ENCODE measurements around the gene ALPK3.

The ALPK3 gene, protein sequence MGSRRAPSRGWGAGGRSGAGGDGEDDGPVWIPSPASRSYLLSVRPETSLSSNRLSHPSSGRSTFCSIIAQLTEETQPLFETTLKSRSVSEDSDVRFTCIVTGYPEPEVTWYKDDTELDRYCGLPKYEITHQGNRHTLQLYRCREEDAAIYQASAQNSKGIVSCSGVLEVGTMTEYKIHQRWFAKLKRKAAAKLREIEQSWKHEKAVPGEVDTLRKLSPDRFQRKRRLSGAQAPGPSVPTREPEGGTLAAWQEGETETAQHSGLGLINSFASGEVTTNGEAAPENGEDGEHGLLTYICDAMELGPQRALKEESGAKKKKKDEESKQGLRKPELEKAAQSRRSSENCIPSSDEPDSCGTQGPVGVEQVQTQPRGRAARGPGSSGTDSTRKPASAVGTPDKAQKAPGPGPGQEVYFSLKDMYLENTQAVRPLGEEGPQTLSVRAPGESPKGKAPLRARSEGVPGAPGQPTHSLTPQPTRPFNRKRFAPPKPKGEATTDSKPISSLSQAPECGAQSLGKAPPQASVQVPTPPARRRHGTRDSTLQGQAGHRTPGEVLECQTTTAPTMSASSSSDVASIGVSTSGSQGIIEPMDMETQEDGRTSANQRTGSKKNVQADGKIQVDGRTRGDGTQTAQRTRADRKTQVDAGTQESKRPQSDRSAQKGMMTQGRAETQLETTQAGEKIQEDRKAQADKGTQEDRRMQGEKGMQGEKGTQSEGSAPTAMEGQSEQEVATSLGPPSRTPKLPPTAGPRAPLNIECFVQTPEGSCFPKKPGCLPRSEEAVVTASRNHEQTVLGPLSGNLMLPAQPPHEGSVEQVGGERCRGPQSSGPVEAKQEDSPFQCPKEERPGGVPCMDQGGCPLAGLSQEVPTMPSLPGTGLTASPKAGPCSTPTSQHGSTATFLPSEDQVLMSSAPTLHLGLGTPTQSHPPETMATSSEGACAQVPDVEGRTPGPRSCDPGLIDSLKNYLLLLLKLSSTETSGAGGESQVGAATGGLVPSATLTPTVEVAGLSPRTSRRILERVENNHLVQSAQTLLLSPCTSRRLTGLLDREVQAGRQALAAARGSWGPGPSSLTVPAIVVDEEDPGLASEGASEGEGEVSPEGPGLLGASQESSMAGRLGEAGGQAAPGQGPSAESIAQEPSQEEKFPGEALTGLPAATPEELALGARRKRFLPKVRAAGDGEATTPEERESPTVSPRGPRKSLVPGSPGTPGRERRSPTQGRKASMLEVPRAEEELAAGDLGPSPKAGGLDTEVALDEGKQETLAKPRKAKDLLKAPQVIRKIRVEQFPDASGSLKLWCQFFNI (N-terminal part only)

GRCh38 chr15:84816694-84817465 is at the start of gene ALPK3:
TSS of gene ALPK3 (plus strand) at chr15:84817356. CDS start at chr15:84817453, 97 bp downstream.
- DNase-seq = no peak

- no peak for DNase-seq
Measured at GRCh38 chr15:84772031-84772430, 45.1 kb upstream of the ALPK3 start.

- no peak for DNase-seq
Measured at GRCh38 chr15:84772467-84772866, 44.7 kb upstream of the ALPK3 start.

GRCh38 chr15:84773716-84774115 is 43.4 kb upstream of the ALPK3 start:
- no peak for DNase-seq

DNA sequence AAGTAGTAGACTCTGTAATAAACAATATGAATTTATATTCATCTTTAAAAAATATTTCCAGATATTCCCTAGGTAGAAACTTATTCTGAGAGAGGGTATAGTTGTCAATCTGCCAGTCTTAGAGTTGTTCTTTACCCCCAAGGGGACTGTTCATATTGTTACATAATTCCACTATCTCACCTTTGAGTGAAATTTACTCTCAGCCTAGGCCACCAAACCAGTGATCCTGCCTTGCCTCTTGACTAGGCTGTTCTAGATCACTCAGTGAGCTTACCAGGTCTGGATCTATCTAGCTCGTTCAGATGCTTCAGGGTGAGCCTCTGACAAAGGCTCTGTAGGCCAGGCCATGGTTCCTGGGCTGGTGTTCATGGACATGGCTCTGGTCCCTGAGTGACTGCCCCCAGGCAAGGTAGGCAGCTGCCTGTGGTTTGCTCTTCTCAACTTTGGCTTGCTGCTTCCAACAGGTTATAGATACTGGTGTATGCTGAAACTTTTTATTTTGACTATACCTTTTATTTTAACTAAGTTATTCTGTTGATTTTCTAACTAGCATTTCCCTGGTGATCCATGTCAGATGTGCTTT is 41.2 kb upstream of the ALPK3 start:
- DNase-seq = no peak

- no peak for DNase-seq
Measured at GRCh38 chr15:84778194-84778593, 39.0 kb upstream of the ALPK3 start.

DNA sequence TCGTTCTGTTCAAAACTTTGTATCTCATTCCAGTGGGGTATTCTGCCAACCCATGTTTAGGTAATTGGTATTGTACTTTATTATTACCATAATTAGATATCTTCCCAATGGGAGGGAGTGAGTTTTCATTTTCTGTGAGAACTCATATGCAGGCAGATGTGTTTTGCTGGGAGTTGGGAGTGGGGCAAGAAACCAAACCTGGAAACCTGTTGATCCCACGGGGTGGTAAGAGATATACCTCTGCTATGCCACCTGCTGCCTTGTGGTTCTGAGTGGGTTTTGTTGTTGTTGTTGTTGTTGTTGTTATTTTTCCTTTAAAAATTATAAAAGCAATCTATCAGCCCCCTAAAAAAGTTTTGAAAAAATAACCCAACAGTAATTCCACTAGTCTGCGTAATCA is 36.7 kb upstream of the ALPK3 start:
- no peak for DNase-seq

- no peak for DNase-seq
Measured at GRCh38 chr15:84781495-84781894, 35.7 kb upstream of the ALPK3 start.

DNA sequence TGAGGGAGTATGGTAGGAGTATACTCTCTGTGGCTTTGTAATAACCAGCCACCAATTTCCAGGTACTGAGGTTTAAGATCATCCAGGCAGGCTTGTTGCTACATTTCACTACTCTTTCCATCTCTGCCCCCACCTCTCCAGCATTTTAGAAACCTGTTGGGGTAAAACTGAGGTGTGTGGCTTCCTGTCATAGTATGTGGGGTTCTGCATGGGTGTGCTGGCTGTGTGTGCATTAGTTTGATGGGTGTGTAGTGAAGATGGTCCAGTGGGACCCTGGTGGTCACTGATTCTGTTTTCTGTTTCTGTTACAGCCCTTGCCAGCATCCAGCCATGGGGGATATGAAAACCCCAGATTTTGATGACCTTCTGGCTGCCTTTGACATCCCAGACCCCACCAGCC is 34.8 kb upstream of the ALPK3 start:
- no peak for DNase-seq

DNA sequence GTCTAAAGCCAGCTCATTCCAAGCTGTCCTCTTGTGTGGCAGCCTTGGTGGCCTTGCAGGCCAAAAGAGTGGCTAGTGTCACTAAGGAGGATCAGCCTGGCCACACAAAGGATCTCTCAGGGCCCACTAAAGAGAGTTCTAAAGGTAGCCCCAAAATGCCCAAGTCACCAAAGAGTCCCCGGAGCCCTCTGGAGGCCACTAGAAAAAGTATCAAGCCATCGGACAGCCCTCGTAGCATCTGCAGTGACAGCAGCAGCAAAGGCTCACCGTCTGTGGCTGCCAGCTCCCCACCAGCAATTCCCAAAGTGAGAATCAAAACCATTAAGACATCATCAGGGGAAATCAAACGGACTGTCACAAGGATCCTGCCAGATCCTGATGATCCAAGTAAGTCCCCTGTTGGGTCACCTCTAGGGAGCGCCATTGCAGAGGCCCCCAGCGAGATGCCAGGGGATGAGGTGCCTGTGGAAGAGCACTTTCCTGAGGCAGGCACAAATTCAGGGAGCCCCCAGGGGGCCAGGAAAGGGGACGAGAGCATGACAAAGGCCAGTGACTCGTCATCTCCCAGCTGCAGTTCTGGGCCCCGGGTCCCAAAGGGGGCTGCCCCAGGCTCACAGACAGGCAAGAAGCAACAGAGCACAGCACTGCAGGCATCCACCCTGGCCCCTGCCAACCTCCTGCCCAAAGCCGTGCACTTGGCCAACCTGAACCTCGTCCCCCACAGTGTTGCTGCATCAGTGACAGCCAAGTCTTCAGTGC is 33.5 kb upstream of the ALPK3 start:
- DNase-seq = no peak

- DNase-seq = no peak
Measured at GRCh38 chr15:84784262-84784661, 32.9 kb upstream of the ALPK3 start.

DNA sequence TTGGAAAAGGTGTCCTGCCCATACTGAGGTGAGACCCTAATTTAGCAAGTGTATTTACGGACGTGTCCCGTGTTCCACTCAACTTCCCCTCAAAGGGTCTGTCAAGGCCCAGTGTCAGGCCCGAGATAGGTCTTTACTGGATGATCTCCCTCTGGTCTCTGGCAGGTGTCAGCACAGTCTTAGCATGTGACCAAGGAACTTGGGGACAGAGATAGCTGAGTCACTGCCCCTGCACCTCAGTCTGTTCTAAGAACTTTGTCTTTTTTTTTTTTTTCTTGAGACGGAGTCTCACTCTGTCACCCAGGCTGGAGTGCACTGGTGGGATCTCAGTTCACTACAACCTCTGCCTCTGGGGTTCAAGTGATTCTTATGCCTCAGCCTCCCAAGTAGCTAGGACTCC is 32.1 kb upstream of the ALPK3 start:
- no peak for DNase-seq

GRCh38 chr15:84788500-84788899 is 28.7 kb upstream of the ALPK3 start:
- DNase-seq = no peak

- DNase-seq = no peak
Measured at GRCh38 chr15:84789762-84790161, 27.4 kb upstream of the ALPK3 start.

- no peak for DNase-seq
Measured at GRCh38 chr15:84790676-84791075, 26.5 kb upstream of the ALPK3 start.

DNA sequence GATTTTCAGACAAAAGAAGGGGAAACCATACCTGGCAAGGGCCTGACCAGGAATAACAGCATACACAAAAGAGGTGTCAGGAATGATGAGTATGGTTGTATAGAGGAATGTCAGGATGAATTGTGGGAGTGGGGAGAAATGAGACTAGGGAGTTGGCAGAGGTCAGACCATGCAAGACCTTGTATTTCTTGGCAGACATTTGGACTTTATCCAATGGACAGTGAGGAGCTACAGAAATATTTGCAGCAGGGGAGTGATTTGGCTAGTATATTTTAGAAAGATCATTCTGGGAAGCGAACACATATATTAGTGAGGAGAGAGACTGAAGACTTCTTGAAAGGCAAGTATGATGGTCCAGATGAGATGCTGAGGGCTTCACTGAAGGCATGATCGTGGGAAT is 25.4 kb upstream of the ALPK3 start:
- DNase-seq = no peak

- DNase-seq = no peak
Measured at GRCh38 chr15:84793431-84794161, 23.6 kb upstream of the ALPK3 start.

- no peak for DNase-seq
Measured at GRCh38 chr15:84794162-84794547, 23.0 kb upstream of the ALPK3 start.

GRCh38 chr15:84795186-84795585 is 22.0 kb upstream of the ALPK3 start:
- DNase-seq = no peak

DNA sequence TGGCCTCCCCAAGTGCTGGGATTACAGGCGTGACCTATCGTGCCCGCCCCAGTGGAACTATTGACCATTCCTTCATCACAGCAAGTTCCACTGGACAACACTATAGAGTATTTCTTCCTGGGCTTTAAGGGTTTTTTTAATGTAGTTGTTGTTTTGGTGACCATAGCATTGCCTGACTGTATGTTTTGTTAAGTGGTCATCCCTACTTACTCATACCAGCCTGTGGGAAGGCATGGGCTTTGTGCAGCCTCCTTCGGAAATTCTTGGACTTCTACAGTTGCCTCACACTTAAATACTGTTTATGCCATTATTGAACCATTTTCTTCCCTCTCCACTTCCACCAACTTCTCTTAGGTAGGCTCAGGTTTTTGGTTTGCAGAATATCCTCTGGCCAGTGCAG is 19.9 kb upstream of the ALPK3 start:
- DNase-seq = no peak

DNA sequence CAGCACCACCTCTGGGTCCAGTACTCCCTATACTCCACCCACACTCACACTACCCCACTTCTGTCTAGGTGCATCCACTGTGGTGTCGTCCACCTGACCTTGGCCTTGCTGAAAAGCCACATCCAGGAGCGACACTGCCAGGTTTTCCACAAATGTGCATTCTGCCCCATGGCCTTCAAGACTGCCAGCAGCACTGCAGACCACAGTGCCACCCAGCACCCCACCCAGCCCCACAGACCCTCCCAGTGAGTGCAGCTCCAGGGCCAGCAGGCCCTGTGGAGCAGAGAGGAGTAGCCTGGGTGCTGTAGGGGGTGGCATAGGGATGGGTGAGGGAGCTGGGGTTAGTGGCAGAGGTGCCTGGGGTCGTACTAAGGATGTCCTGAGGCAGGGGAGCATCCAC is 19.4 kb upstream of the ALPK3 start:
- no peak for DNase-seq

Data from NCI-H510A (cell line).